ENCODE results near the gene SUFU. TPM values are rescaled to one million over a fixed set of nuclear protein-coding genes. Genes with fewer than 3 reads are reported as not detected.

Gene SUFU
- total RNA-seq, 1 donor from 2014 or later: 6.2 TPM

GRCh38 chr10:102649797-102650654 lies 146.3 kb downstream of the SUFU start:
- DNase-seq (ENCODE audit: low read depth): no peak
- TF ChIP-seq, protein P1, sequence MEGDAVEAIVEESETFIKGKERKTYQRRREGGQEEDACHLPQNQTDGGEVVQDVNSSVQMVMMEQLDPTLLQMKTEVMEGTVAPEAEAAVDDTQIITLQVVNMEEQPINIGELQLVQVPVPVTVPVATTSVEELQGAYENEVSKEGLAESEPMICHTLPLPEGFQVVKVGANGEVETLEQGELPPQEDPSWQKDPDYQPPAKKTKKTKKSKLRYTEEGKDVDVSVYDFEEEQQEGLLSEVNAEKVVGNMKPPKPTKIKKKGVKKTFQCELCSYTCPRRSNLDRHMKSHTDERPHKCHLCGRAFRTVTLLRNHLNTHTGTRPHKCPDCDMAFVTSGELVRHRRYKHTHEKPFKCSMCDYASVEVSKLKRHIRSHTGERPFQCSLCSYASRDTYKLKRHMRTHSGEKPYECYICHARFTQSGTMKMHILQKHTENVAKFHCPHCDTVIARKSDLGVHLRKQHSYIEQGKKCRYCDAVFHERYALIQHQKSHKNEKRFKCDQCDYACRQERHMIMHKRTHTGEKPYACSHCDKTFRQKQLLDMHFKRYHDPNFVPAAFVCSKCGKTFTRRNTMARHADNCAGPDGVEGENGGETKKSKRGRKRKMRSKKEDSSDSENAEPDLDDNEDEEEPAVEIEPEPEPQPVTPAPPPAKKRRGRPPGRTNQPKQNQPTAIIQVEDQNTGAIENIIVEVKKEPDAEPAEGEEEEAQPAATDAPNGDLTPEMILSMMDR (conservative IDR thresholded peaks at IDR 0.05; ENCODE audit: low read depth, low read length): no peak
- peak overlapping the region; percentile 81 for H3K4me3 ChIP-seq (ENCODE audit: low read depth, low read length)

- TF ChIP-seq, protein P1 (conservative IDR thresholded peaks at IDR 0.05; ENCODE audit: low read depth, low read length): no peak
- DNase-seq (ENCODE audit: low read depth): no peak
- H3K4me3 ChIP-seq (ENCODE audit: low read depth, low read length): no peak overlapping the region
Measured at GRCh38 chr10:102650655-102651454, 147.1 kb downstream of the SUFU start.

GRCh38 chr10:102651455-102652169 lies 147.8 kb downstream of the SUFU start:
- H3K4me3 ChIP-seq (ENCODE audit: low read depth, low read length): no peak overlapping the region
- TF ChIP-seq, protein P1 (conservative IDR thresholded peaks at IDR 0.05; ENCODE audit: low read depth, low read length): no peak
- no peak for DNase-seq (ENCODE audit: low read depth)

GRCh38 chr10:102652170-102652916 lies 148.6 kb downstream of the SUFU start:
- no peak for DNase-seq (ENCODE audit: low read depth)
- no peak overlapping the region for H3K4me3 ChIP-seq (ENCODE audit: low read depth, low read length)
- TF ChIP-seq, protein P1 (conservative IDR thresholded peaks at IDR 0.05; ENCODE audit: low read depth, low read length): no peak

DNA sequence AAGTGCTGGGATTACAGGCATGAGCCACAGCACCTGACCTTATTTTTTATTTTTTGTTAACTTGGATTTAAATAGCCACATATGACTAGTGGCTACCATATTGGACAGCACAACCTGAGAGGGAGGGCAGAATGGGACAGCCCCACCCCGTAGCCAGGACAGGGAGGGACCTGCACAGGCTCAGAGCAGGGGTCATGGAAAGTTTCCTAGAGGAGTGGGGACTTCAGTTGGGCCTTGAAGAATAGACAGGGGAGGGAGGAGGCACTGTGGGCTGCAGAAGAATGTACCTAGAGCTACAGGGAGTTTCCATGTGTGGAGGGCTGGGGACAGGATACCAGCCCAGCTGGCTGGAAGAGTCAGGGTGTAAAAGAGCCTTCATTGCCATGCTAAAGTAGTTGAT lies 149.3 kb downstream of the SUFU start:
- TF ChIP-seq, protein P1 (conservative IDR thresholded peaks at IDR 0.05; ENCODE audit: low read depth, low read length): no peak
- H3K4me3 ChIP-seq (ENCODE audit: low read depth, low read length): no peak overlapping the region
- DNase-seq (ENCODE audit: low read depth): no peak

- TF ChIP-seq, protein P1 (conservative IDR thresholded peaks at IDR 0.05; ENCODE audit: low read depth, low read length): no peak
- H3K4me3 ChIP-seq (ENCODE audit: low read depth, low read length): no peak overlapping the region
- DNase-seq (ENCODE audit: low read depth): no peak
Measured at GRCh38 chr10:102654566-102654965, 150.8 kb downstream of the SUFU start.

Measured in epithelial cell of proximal tubule (primary cell).